ENCODE data around the gene ZNHIT2. TPM values are rescaled to one million over a fixed set of nuclear protein-coding genes. Genes with fewer than 3 reads are reported as not detected.
A peak's percentile ranks its signal among the peaks of the same experiment; 100 is the strongest.

ZNHIT2 gene
- total RNA-seq, 1 donor from 2014 or later: 7.5 TPM

DNA sequence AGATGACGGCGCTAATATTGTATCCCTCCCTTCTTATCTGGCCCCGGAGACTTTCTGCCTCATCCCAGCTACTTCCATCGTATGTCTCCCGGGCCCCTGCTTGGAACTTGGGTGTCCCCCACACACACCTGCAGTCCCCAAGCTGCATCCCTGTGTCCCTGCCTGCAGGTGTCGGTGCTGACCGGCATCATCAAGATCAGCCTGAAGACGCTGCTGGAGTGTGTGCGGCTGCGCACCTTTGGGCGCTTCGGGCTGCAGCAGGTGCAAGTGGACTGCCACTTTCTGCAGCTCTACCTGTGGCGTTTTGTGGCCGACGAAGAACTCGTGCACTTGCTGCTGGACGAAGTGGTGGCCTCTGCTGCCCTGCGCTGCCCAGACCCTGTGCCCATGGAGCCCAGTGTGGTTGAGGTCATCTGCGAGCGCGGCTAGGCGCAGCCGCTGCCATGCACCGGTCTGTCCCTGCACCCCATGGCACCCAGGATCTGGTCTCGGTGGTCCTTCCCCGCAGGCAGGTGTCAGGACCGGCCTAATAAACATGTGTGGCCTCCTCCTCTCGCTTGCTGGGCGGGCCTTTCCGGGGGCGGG lies 6.2 kb downstream of the ZNHIT2 start:
- no peak for TF ChIP-seq CTCF (IDR thresholded peaks at IDR 0.05)
- ATAC-seq (no peak), DNase-seq (no peak)
- Histone ChIP-seq H3K27me3 (no peaks in the 10 kb centered on the region), H3K27ac (no peak overlapping the region), H3K36me3 (peaks cover 25% of the 10 kb centered on the region), H3K4me1 (peaks cover 32% of the 10 kb centered on the region), H3K4me3 (peak overlapping the region; percentile 61), H3K9me3 (no peaks in the 10 kb centered on the region)
- intact Hi-C loops (cut with DNase I): no loop called here

GRCh38 chr11:65110354-65110861 lies 7.1 kb downstream of the ZNHIT2 start:
- Histone ChIP-seq H3K27me3 (no peaks in the 10 kb centered on the region), H3K9me3 (no peaks in the 10 kb centered on the region), H3K36me3 (peaks cover 26% of the 10 kb centered on the region), H3K4me1 (peaks cover 25% of the 10 kb centered on the region), H3K27ac (no peak overlapping the region), H3K4me3 (no peak overlapping the region)
- DNase-seq (peak; percentile 88), ATAC-seq (peak; percentile 72)
- intact Hi-C loops (cut with DNase I): no loop called here
- peak; percentile 100 for TF ChIP-seq CTCF (IDR thresholded peaks at IDR 0.05)

DNA sequence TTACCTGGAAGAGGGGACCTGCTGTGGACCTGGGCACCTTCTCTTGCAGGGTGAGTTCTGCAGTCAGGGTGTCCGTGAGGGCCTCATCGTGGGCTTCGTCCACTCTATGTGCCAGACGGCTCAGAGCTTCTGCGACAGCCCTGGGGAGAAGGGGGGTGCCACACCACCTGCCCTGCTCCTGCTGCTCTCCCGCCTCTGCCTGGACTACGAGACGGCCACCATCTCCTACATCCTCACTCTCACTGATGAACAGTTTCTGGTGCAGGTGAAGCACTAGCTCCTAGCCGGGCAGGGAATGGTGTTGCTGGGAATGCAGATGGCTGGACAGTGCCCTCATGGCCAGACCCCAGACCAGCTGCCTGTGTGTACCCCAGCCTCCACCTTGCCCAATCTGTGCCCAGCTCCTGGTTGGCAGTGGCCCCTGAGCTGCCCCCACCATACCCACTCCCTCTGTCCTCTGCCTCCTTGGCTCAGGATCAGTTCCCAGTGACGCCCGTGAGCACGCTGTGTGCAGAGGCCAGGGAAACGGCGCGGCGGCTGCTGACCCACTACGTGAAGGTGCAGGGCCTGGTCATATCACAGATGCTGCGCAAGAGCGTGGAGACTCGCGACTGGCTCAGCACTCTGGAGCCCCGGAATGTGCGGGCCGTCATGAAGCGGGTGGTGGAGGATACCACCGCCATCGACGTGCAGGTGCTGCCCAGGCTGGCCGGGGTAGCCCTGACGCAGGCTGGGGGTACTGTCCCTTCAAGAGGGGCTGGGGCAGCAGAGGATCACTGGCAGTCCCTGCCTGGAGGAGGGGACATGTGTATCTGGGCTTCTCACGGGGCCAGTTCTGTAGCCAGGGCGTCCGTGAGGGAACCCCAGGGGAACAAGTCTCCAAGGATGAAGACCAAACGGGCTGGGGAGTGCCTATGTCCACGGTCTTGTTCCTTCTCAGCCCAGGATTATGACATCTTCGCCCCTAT lies 8.0 kb downstream of the ZNHIT2 start:
- intact Hi-C loops (cut with DNase I): no loop called here
- no peak for DNase-seq
- Histone ChIP-seq H3K4me3 (no peak overlapping the region), H3K27me3 (no peaks in the 10 kb centered on the region), H3K4me1 (peaks cover 25% of the 10 kb centered on the region), H3K36me3 (peaks cover 26% of the 10 kb centered on the region), H3K27ac (no peak overlapping the region), H3K9me3 (no peaks in the 10 kb centered on the region)
- no peak for TF ChIP-seq CTCF (IDR thresholded peaks at IDR 0.05)
- no peak for ATAC-seq

- intact Hi-C loops (cut with DNase I): no loop called here
- Histone ChIP-seq H3K4me1 (peaks cover 24% of the 10 kb centered on the region), H3K27ac (no peak overlapping the region), H3K9me3 (no peaks in the 10 kb centered on the region), H3K27me3 (no peaks in the 10 kb centered on the region), H3K4me3 (no peak overlapping the region), H3K36me3 (peaks cover 26% of the 10 kb centered on the region)
- no peak for ATAC-seq
- TF ChIP-seq CTCF (IDR thresholded peaks at IDR 0.05): no peak
- no peak for DNase-seq
Measured at GRCh38 chr11:65108469-65109123, 8.9 kb downstream of the ZNHIT2 start.

- Histone ChIP-seq H3K4me1 (peaks cover 18% of the 10 kb centered on the region), H3K27ac (no peak overlapping the region), H3K27me3 (no peaks in the 10 kb centered on the region), H3K4me3 (no peak overlapping the region), H3K9me3 (no peaks in the 10 kb centered on the region), H3K36me3 (peaks cover 26% of the 10 kb centered on the region)
- DNase-seq: no peak
- no peak for TF ChIP-seq CTCF (IDR thresholded peaks at IDR 0.05)
- intact Hi-C loops (cut with DNase I): no loop called here
- no peak for ATAC-seq
Measured at GRCh38 chr11:65107751-65108468, 9.6 kb downstream of the ZNHIT2 start.
